GM12878 (cell line): Measurements from ENCODE around the gene RBMS1.

Source experiments
- BACH1 ChIP-seq: fragments of 450-650 bp; IDR thresholded peaks from 2 replicates; pipeline ENCODE4 v1.6.1; 2017; ENCODE audit warnings: mild to moderate bottlenecking, borderline replicate concordance
- MXI1 ChIP-seq: fragments of 150-350 bp; IDR thresholded peaks from 2 replicates; pipeline ENCODE4 v1.6.1; 2011; ENCODE audit warnings: low read depth, mild to moderate bottlenecking, inconsistent platforms, low read length, improper control_type of control experiment
- MYC ChIP-seq: IDR thresholded peaks from 2 replicates; pipeline ENCODE4 v1.6.1; 2011; ENCODE audit warnings: mild to moderate bottlenecking, low read length, moderate library complexity, inconsistent platforms; ENCODE audit not compliant: insufficient read depth, insufficient replicate concordance, insufficient read length, severe bottlenecking
- NR2C2 ChIP-seq: IDR thresholded peaks from 2 replicates; pipeline ENCODE4 v1.6.1; 2011; ENCODE audit warnings: borderline replicate concordance, low read depth; ENCODE audit not compliant: control insufficient read depth, insufficient read length
- POLR2A ChIP-seq: IDR thresholded peaks from 2 replicates; pipeline ENCODE4 v1.6.1; 2011; ENCODE audit warnings: low read depth, mild to moderate bottlenecking, low read length
- RCOR1 ChIP-seq: conservative IDR thresholded peaks from 2 replicates; pipeline ENCODE4 v1.6.1; 2012; ENCODE audit warnings: low read depth, low read length, improper control_type of control experiment
- TF ChIP-seq, protein P1 (sequence below): fragments of 450-650 bp; formaldehyde crosslinking; IDR thresholded peaks from 2 replicates; pipeline ENCODE4 v1.4.0; 2022; ENCODE audit warnings: mild to moderate bottlenecking, moderate library complexity
- TF ChIP-seq, protein P2 (sequence below): IDR thresholded peaks from 2 replicates; pipeline ENCODE4 v1.6.1; 2011; ENCODE audit warnings: low read depth, low read length, improper control_type of control experiment, borderline replicate concordance

DNA sequence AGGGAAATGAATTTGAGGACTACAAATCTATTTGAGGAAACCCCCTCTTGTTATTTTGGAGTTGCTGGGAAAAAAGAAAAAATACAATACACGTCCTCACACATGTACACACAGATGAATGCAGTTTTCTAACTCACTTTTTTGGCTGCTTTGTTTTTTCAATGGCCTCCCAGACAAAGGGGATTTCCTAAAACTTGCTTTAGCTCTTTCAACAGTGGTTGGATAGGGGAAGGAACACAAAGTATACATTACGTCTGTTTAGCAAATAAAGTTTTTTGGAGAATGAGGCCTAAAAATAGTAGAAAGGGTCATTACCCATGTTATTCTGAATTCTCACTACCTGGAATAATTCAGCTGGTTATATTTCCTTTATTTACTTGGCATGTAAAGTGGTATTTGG is 168.2 kb downstream of the RBMS1 start:
- no peak for TF ChIP-seq MXI1
- no peak for TF ChIP-seq POLR2A
- TF ChIP-seq NR2C2, result no peak
- TF ChIP-seq MYC, result no peak
- no peak for TF ChIP-seq RCOR1
- TF ChIP-seq, protein P1, sequence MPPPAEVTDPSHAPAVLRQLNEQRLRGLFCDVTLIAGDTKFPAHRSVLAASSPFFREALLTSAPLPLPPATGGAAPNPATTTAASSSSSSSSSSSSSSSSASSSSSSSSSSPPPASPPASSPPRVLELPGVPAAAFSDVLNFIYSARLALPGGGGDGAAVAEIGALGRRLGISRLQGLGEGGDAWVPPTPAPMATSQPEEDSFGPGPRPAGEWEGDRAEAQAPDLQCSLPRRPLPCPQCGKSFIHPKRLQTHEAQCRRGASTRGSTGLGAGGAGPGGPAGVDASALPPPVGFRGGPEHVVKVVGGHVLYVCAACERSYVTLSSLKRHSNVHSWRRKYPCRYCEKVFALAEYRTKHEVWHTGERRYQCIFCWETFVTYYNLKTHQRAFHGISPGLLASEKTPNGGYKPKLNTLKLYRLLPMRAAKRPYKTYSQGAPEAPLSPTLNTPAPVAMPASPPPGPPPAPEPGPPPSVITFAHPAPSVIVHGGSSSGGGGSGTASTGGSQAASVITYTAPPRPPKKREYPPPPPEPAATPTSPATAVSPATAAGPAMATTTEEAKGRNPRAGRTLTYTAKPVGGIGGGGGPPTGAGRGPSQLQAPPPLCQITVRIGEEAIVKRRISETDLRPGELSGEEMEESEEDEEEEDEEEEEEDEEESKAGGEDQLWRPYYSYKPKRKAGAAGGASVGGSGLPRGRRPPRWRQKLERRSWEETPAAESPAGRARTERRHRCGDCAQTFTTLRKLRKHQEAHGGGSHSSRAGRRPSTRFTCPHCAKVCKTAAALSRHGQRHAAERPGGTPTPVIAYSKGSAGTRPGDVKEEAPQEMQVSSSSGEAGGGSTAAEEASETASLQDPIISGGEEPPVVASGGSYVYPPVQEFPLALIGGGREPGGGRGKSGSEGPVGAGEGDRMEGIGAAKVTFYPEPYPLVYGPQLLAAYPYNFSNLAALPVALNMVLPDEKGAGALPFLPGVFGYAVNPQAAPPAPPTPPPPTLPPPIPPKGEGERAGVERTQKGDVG (CRISPR knock-in tag), result no peak
- TF ChIP-seq, protein P2, sequence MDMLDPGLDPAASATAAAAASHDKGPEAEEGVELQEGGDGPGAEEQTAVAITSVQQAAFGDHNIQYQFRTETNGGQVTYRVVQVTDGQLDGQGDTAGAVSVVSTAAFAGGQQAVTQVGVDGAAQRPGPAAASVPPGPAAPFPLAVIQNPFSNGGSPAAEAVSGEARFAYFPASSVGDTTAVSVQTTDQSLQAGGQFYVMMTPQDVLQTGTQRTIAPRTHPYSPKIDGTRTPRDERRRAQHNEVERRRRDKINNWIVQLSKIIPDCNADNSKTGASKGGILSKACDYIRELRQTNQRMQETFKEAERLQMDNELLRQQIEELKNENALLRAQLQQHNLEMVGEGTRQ, result no peak
- TF ChIP-seq BACH1, result no peak
